Adrenal gland (tissue), 12 donors: ENCODE measurements around the gene LTA. TPM values are rescaled to one million over a fixed set of nuclear protein-coding genes. Genes with fewer than 3 reads are reported as not detected.

Experiments
- DNase-seq, 7 donors: peaks; one replicate each; pipeline ENCODE4 v3.0.0-alpha.2; 2019 to 2020
- H3K27ac ChIP-seq, 5 donors: fragments of 200-600 bp; sonication (generic) in 4 of 5; 1 replicate in 3 of 5; 2 replicates in 2 of 5; pipeline versions ENCODE4 v1.5.1 to v1.8.0; 2016 to 2020; ENCODE audit warnings: mild to moderate bottlenecking in 1 of 5
- H3K27me3 ChIP-seq: fragments of 200-600 bp; 2 replicates; pipeline ENCODE4 v1.8.0; 2021
- H3K36me3 ChIP-seq, 2 donors: fragments of 200-600 bp; replicated peaks in 1 of 2; 1 replicate in 1 of 2; 2 replicates in 1 of 2; pipeline versions ENCODE4 v1.5.1 to v1.8.0; 2018 to 2022
- H3K4me1 ChIP-seq, 2 donors: fragments of 200-600 bp; replicated peaks in 1 of 2; 1 replicate in 1 of 2; 2 replicates in 1 of 2; pipeline versions ENCODE4 v1.5.1 to v1.8.0; 2018 to 2021
- H3K4me3 ChIP-seq, 4 donors: fragments of 200-600 bp; sonication (generic) in 3 of 4; one replicate each; pipeline ENCODE4 v1.5.1; 2016 to 2018
- H3K9me3 ChIP-seq, 3 donors: fragments of 200-600 bp; sonication (generic) in 1 of 3; replicated peaks in 1 of 3; 1 replicate in 2 of 3; 2 replicates in 1 of 3; pipeline versions ENCODE4 v1.5.1 to v1.8.0; 2016 to 2021
- CTCF ChIP-seq, 6 experiments: fragments of 450-650 bp in 4 of 6; fragments of 200-600 bp in 2 of 6; sonication (generic) in 1 of 6; IDR thresholded peaks; 1 replicate in 5 of 6; 2 replicates in 1 of 6; pipeline versions ENCODE4 v1.5.1 to v1.8.0; 2016 to 2021; ENCODE audit warnings: antibody characterized with exemption in 6 of 6, mild to moderate bottlenecking in 2 of 6, moderate library complexity in 1 of 6
- POLR2A ChIP-seq, 2 donors: fragments of 450-650 bp; IDR thresholded peaks; one replicate each; pipeline ENCODE4 v1.6.1; 2017; ENCODE audit warnings: antibody characterized with exemption in 2 of 2, mild to moderate bottlenecking in 2 of 2, moderate library complexity in 1 of 2
- WGBS, 4 donors: extraction: QIAGEN DNeasy Blood & Tissue Kit in 2 of 4; methylation state at CpG; one replicate each; pipeline versions ENCODE4 v1.1.5 to v1.1.7; 2013 to 2017; 5-methylcytosine and 5-hydroxymethylcytosine counted together
- intact Hi-C, 2 donors: fragments of 100-400 bp; cut with DNase I; formaldehyde crosslinking; loops; one replicate each; pipeline versions ENCODE4 v1.14.1 to v1.15.0; 2022 to 2023
- polyA plus RNA-seq, 3 donors: library from polyadenylated mRNA; stranded (reverse); fragments of 200-250 nt in 2 of 3; fragments of 350-450 nt in 1 of 3; fragmentation: Illumina TruSeq in 1 of 3; extraction: RNeasy Lipid Tissue Mini Kit (QIAGEN cat#74804) in 1 of 3; gene quantifications; one replicate each; pipeline ENCODE4 v1.2.3, GENCODE V29; 2013 to 2014
- total RNA-seq, 9 donors: library from RNA; depleted of rRNA in 4 of 9; stranded (reverse); fragments of >200 nt in 4 of 9; fragments of 120-200 nt in 1 of 9; fragmentation: NEBNext Ultra II Directional in 1 of 9; extraction: Animal tissue kit (Norgen Biotek cat#: 25700) in 1 of 9; gene quantifications; one replicate each; pipeline versions ENCODE4 v1.1.0 to v1.2.4, GENCODE V29; 2013 to 2023
- donor health status: healthy with polysubstance abuse.
- donor health status: Bipolar disorder and iron deficiency.
- donor health status: DM: yes; HTN: yes; CAD: no.
- donor health status: DM: no; HTN: no; CAD: no.
- donor health status: DM: no; HTN: no; CAD: no.
- donor health status: DM: yes; HTN: yes; CAD: no.

The LTA gene
- total and polyA plus RNA-seq, 12 donors, result 0.20 to 1.4 (median 0.95) TPM; not detected in 8

DNA sequence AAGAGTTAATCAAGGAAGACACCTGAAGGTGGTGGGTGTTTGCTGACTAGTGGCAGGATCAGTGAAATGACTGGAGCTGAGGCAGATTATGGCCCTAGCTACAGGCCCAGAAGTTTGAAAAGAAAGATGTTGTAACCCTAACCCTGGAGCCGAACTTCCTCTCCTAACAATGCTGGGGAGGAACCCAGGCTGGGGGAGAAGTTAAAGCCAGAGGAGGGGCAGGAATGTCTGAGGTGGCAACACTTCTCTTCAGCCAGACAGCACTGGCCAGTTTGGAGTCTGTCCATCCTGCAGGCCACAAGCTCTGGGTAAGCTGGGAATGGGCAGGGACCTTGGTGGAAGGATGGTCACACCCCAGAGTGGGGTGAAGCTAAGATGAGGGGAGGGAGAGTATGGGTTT, 13.9 kb downstream of the LTA start, which contains the start of gene LST1:
LST1 (plus strand) TSS at position 270 of the 400 bp plus-strand sequence. CDS start 1,023 bp downstream, outside the sequence.
- intact Hi-C loops, result no loop called here
- DNase-seq, result peak in 2 of 7 donors; percentile 25 to 31
- no peak for TF ChIP-seq CTCF (IDR thresholded peaks at IDR 0.05)
- no peak for TF ChIP-seq POLR2A (IDR thresholded peaks at IDR 0.05)
- no peak within 1 kb of the TSS for H3K4me3 ChIP-seq
- no peaks in the 10 kb centered on the region for H3K36me3 ChIP-seq
- H3K27me3 ChIP-seq, result no peaks in the 10 kb centered on the region
- WGBS, 4 donors, result 23 to 53% (median 50%) methylated on average over 1 of the region's 1 CpG
- peak within 1 kb of the TSS in 3 of 5 donors; percentile 6 to 63 (median 12) for H3K27ac ChIP-seq
- H3K9me3 ChIP-seq, result no peaks in the 10 kb centered on the region
- H3K4me1 ChIP-seq, result peaks cover 0 to 5% of the 10 kb centered on the region in 2 donors

- H3K27me3 ChIP-seq, result no peaks in the 10 kb centered on the region
- intact Hi-C loops, result no loop called here
- H3K4me3 ChIP-seq, result no peak overlapping the region
- WGBS, 4 donors, result 46 to 56% (median 54%) methylated on average over 4 to 9 of the region's 9 CpGs
- DNase-seq, result no peak
- peak overlapping the region in 2 of 5 donors; percentile 12 to 63 for H3K27ac ChIP-seq
- H3K9me3 ChIP-seq, result no peaks in the 10 kb centered on the region
- TF ChIP-seq CTCF (IDR thresholded peaks at IDR 0.05) (no peak), POLR2A (IDR thresholded peaks at IDR 0.05) (no peak)
- peaks cover 0 to under 1% of the 10 kb centered on the region in 2 donors for H3K4me1 ChIP-seq
- H3K36me3 ChIP-seq, result no peaks in the 10 kb centered on the region
Measured at GRCh38 chr6:31586599-31587281, 14.7 kb downstream of the LTA start.

DNA sequence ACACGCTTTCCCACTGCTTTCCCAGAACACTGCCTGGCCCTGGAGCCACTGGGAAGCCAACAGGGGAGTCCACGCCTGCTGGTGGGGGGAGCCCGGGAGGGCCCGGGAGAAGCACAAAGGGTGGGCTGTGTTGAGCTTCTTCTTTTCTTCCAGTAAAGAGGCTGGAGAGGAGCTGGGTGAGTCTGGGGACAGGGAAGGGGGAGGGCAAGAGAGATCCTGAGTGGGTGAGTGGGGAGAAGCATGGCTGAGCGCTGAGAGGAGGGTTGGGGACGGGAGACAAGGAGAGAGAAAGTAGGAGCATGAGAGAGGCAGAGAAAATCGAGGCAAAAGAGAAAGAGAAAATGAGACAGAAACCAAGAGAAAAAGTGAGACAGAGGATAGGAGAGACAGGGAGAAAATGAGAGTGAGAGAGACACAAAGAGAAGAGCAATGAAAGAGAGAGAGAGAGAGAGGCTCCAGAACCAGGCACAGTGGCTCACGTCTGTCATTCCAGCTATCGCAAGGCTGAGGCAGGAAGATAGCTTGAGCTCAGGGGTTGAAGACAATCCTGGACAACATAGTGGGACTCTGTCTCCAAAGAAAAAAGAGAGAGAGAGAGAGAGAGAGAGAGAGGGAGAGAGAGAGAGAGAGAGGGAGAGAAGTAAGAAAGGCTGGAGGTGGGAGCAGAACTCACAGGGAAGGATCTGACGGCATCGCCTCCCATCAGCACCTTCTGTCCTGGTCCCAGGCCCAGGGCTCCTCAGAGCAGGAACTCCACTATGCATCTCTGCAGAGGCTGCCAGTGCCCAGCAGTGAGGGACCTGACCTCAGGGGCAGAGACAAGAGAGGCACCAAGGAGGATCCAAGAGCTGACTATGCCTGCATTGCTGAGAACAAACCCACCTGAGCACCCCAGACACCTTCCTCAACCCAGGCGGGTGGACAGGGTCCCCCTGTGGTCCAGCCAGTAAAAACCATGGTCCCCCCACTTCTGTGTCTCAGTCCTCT, 16.0 kb downstream of the LTA start:
- no peak for DNase-seq
- intact Hi-C loops, result no loop called here
- H3K27ac ChIP-seq, result peak overlapping the region in 1 of 5 donors; percentile 63
- H3K27me3 ChIP-seq, result no peaks in the 10 kb centered on the region
- no peaks in the 10 kb centered on the region for H3K4me1 ChIP-seq
- no peaks in the 10 kb centered on the region for H3K36me3 ChIP-seq
- no peaks in the 10 kb centered on the region for H3K9me3 ChIP-seq
- no peak for TF ChIP-seq CTCF (IDR thresholded peaks at IDR 0.05)
- TF ChIP-seq POLR2A (IDR thresholded peaks at IDR 0.05), result no peak
- WGBS, 4 donors, result 55 to 64% (median 58%) methylated on average over 12 of the region's 12 CpGs
- H3K4me3 ChIP-seq, result no peak overlapping the region
